CD14-positive monocyte (primary cell): ENCODE measurements around the gene ZNF408. TPM values are rescaled to one million over a fixed set of nuclear protein-coding genes. Genes with fewer than 3 reads are reported as not detected.
A peak's percentile ranks its signal among the peaks of the same experiment; 100 is the strongest.

ENCODE experiments used
- DNase-seq, 3 donors: peaks; one replicate each; pipeline ENCODE4 v3.0.0-alpha.2; 2011 to 2022
- H2AFZ ChIP-seq: 2 replicates; pipeline ENCODE4 v1.6.0; 2012; ENCODE audit warnings: mild to moderate bottlenecking, low read depth, low read length, inconsistent platforms; ENCODE audit not compliant: insufficient read depth, poor library complexity, severe bottlenecking
- H3K27ac ChIP-seq, 2 donors: 1 replicate in 1 of 2; 2 replicates in 1 of 2; pipeline ENCODE4 v1.5.1; 2012 to 2013; ENCODE audit warnings: low read length in 2 of 2, control low read depth in 1 of 2, inconsistent platforms in 1 of 2, low read depth in 1 of 2, mild to moderate bottlenecking in 1 of 2
- H3K27me3 ChIP-seq, 2 donors: one replicate each; pipeline versions ENCODE4 v1.6.0 to v1.6.1; 2011 to 2013; ENCODE audit warnings: low read length in 2 of 2; ENCODE audit not compliant: control insufficient read depth in 2 of 2, insufficient read depth in 2 of 2
- H3K36me3 ChIP-seq, 2 donors: replicated peaks in 1 of 2; 1 replicate in 1 of 2; 2 replicates in 1 of 2; pipeline versions ENCODE4 v1.5.1 to v1.6.1; 2012 to 2013; ENCODE audit warnings: low read length in 2 of 2, control low read depth in 1 of 2, inconsistent platforms in 1 of 2, mild to moderate bottlenecking in 1 of 2; ENCODE audit not compliant: insufficient read depth in 2 of 2, control insufficient read depth in 1 of 2
- H3K4me1 ChIP-seq, 2 donors: 1 replicate in 1 of 2; 2 replicates in 1 of 2; pipeline versions ENCODE4 v1.5.1 to v1.6.1; 2012 to 2013; ENCODE audit warnings: low read length in 2 of 2, control low read depth in 1 of 2, inconsistent platforms in 1 of 2, mild to moderate bottlenecking in 1 of 2, moderate library complexity in 1 of 2; ENCODE audit not compliant: insufficient read depth in 2 of 2, control insufficient read depth in 1 of 2
- H3K4me2 ChIP-seq: replicated peaks from 2 replicates; pipeline ENCODE3; 2012; ENCODE audit warnings: low read length, moderate library complexity, mild to moderate bottlenecking; ENCODE audit not compliant: poor library complexity, severe bottlenecking; ENCODE audit errors: extremely low read depth
- H3K4me3 ChIP-seq, 3 experiments: fragments of 200-600 bp in 1 of 3; sonication (generic) in 1 of 3; replicated peaks in 1 of 3; 1 replicate in 2 of 3; 2 replicates in 1 of 3; pipeline ENCODE4 v1.5.1; 2011 to 2013; ENCODE audit warnings: low read length in 3 of 3, mild to moderate bottlenecking in 3 of 3, control low read depth in 2 of 3, low read depth in 2 of 3, inconsistent platforms in 1 of 3, moderate library complexity in 1 of 3
- H3K79me2 ChIP-seq: 2 replicates; pipeline ENCODE4 v1.6.0; 2012; ENCODE audit warnings: mild to moderate bottlenecking, control low read depth, inconsistent platforms, low read length, moderate library complexity; ENCODE audit not compliant: insufficient read depth
- H3K9ac ChIP-seq: 2 replicates; pipeline ENCODE4 v1.6.0; 2017; ENCODE audit warnings: low read length, mild to moderate bottlenecking; ENCODE audit not compliant: insufficient read depth, poor library complexity, severe bottlenecking
- H3K9me3 ChIP-seq, 2 donors: replicated peaks in 1 of 2; 1 replicate in 1 of 2; 2 replicates in 1 of 2; pipeline versions ENCODE4 v1.5.1 to v1.6.1; 2012 to 2013; ENCODE audit warnings: low read length in 2 of 2, control low read depth in 1 of 2; ENCODE audit not compliant: control insufficient read depth in 1 of 2, insufficient read depth in 1 of 2
- H4K20me1 ChIP-seq: 2 replicates; pipeline ENCODE4 v1.6.0; 2012; ENCODE audit warnings: mild to moderate bottlenecking, low read length, control low read depth, moderate library complexity; ENCODE audit not compliant: insufficient read depth
- H3K27ac Mint-ChIP-seq, 7 donors: one replicate each; pipeline ENCODE4 v1.8.0; 2020; ENCODE audit warnings: mild to moderate bottlenecking in 7 of 7, mixed read lengths in 7 of 7, moderate library complexity in 6 of 7, inconsistent platforms in 2 of 7
- H3K27me3 Mint-ChIP-seq, 3 donors: one replicate each; pipeline ENCODE4 v1.8.0; 2021 to 2022; ENCODE audit warnings: low read depth in 3 of 3, mild to moderate bottlenecking in 3 of 3, mixed read lengths in 3 of 3, moderate library complexity in 3 of 3, inconsistent platforms in 1 of 3
- H3K36me3 Mint-ChIP-seq, 2 donors: one replicate each; pipeline ENCODE4 v1.8.0; 2020; ENCODE audit warnings: mixed read lengths in 2 of 2, inconsistent platforms in 1 of 2, mild to moderate bottlenecking in 1 of 2
- H3K4me1 Mint-ChIP-seq: one replicate; pipeline ENCODE4 v1.8.0; 2020; ENCODE audit warnings: mild to moderate bottlenecking, mixed read lengths
- H3K4me3 Mint-ChIP-seq, 2 donors: one replicate each; pipeline ENCODE4 v1.8.0; 2020; ENCODE audit warnings: mild to moderate bottlenecking in 2 of 2, mixed read lengths in 2 of 2, moderate library complexity in 1 of 2
- H3K9me3 Mint-ChIP-seq, 7 donors: one replicate each; pipeline ENCODE4 v1.8.0; 2020 to 2022; ENCODE audit warnings: mixed read lengths in 7 of 7, mild to moderate bottlenecking in 6 of 7, moderate library complexity in 6 of 7, inconsistent platforms in 2 of 7
- WGBS: methylation state at CpG from one replicate; pipeline ENCODE4 v1.1.5; 2013; ENCODE audit warnings: missing lambda C conversion rate; ENCODE audit not compliant: insufficient coverage; 5-methylcytosine and 5-hydroxymethylcytosine counted together
- intact Hi-C, 2 donors: fragments of 100-400 bp; cut with micrococcal nuclease; formaldehyde crosslinking; loops; one replicate each; pipeline versions ENCODE4 v1.15.0 to v1.15.1; 2023
- polyA plus RNA-seq, 3 donors: library from polyadenylated mRNA; depleted of rRNA in 1 of 3; unstranded in 2 of 3; stranded (reverse) in 1 of 3; fragments of 300-500 nt in 2 of 3; fragments of >200 nt in 1 of 3; fragmentation: Illumina TruSeq in 2 of 3; gene quantifications; 1 replicate in 2 of 3; 2 replicates in 1 of 3; pipeline ENCODE4 v1.2.3, GENCODE V29; 2012 to 2021
- TF ChIP-seq, protein P1 (sequence below): fragments of 200-600 bp; IDR thresholded peaks from one replicate; pipeline ENCODE4 v1.8.0; 2022; ENCODE audit warnings: antibody characterized with exemption, mild to moderate bottlenecking

Gene ZNF408
- polyA plus RNA-seq, 3 donors = 4.1 to 4.5 (median 4.2) TPM

DNA sequence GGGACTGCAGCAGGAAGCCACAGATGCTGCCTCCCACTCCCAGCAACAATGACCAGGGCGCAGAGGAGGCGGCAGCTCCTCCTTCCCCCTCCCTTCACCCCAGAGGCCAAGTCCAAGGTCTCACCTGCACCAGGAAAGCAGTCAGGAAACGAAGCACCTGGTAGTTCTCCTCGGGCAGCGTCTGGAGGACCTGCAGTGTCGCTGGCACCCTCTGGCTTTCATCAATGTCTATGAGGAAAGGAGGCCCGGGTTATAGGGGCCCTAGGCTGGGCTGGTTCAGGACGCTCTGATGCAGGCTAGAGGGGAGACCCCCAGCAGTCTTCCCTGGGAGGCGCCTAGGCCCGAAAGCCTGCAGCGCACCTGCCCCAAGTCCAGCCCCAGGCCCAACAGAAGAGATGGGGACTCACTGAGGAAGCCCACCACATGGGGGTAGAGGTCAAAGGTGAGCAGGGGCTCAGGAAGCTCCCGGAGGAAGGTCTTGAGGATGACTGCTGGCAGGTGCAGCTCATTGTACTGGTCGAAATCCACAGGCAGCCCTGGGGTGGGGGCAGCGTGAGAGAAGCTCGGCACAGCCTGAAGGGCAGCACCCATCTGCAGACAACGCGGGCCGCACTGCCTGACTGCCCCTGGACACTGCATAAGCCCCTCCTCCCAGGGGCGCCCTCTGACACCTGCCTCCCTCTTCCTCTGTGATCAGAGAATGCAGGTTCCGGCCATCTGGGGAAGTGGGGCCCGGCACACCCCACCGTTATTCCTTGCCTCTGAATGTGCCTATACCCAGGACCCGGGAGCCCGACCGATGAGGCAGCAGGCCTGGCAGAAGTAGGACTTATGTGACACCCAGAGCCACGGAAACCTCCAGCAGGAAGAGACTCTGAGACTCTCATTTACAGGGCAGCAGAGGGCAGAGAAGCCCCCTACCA, 21.3 kb upstream of the ZNF408 start:
- Mint-ChIP-seq H3K36me3 (peaks cover 56 to 76% of the 10 kb centered on the region in 2 donors), H3K27ac (peak overlapping the region in 2 of 7 donors; percentile 55 to 60)
- peak overlapping the region; percentile 94 to 95 for H3K27ac ChIP-seq

DNA sequence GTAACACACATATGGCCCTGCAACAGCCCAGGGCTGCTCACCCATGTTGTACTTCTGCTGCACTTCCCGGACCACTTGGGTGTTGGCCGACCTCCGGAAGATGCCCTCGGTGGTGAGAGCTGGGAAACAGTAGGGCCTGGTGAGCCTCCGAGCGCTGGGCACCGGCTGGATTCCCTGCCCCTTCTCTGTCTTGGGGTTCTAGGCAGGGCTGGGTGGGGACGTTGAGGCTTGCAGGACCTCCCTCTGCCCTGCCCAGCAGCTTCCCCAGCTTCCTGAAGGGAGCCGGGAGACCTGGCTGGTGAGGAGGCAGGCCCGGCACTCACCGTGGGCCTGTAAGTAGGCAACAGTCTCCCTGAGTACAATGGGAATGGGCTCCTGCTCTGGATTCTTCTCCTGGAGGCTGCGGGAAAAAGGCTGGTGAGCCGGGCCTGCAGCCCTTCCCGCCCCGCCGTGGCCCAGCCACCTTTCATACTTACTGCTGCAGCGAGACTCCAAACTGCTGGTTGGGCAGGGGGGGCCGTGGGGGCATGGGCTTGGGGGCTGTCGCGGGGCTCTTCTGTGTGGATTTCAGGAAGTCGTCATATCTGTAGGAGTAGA, 20.6 kb upstream of the ZNF408 start:
- intact Hi-C loops = no loop called here
- Mint-ChIP-seq H3K4me1 (peaks cover 46% of the 10 kb centered on the region), H3K27me3 (no peaks in the 10 kb centered on the region), H3K36me3 (peaks cover 56 to 82% of the 10 kb centered on the region in 2 donors), H3K4me3 (no peak overlapping the region), H3K9me3 (peaks cover 0 to 1% (median 0%) of the 10 kb centered on the region in 7 donors), H3K27ac (peak overlapping the region in 2 of 7 donors; percentile 2 to 55)
- TF ChIP-seq, protein P1, sequence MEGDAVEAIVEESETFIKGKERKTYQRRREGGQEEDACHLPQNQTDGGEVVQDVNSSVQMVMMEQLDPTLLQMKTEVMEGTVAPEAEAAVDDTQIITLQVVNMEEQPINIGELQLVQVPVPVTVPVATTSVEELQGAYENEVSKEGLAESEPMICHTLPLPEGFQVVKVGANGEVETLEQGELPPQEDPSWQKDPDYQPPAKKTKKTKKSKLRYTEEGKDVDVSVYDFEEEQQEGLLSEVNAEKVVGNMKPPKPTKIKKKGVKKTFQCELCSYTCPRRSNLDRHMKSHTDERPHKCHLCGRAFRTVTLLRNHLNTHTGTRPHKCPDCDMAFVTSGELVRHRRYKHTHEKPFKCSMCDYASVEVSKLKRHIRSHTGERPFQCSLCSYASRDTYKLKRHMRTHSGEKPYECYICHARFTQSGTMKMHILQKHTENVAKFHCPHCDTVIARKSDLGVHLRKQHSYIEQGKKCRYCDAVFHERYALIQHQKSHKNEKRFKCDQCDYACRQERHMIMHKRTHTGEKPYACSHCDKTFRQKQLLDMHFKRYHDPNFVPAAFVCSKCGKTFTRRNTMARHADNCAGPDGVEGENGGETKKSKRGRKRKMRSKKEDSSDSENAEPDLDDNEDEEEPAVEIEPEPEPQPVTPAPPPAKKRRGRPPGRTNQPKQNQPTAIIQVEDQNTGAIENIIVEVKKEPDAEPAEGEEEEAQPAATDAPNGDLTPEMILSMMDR = no peak
- Histone ChIP-seq H4K20me1 (no peaks in the 10 kb centered on the region), H3K79me2 (peaks cover 41% of the 10 kb centered on the region), H3K9me3 (no peaks in the 10 kb centered on the region), H3K4me2 (no peak overlapping the region), H3K4me1 (peaks cover 45 to 48% of the 10 kb centered on the region in 2 donors), H3K27me3 (no peaks in the 10 kb centered on the region), H3K4me3 (no peak overlapping the region), H2AFZ (no peak overlapping the region), H3K36me3 (peaks cover 54 to 68% of the 10 kb centered on the region in 2 donors), H3K27ac (peak overlapping the region in 1 of 2 donors; percentile 11), H3K9ac (no peak overlapping the region)
- WGBS = 92% methylated on average over 8 of the region's 21 CpGs
- DNase-seq = no peak

More for the DNA sequence above, 21.3 kb upstream of the ZNF408 start:
- H3K4me3 Mint-ChIP-seq = no peak overlapping the region
- DNase-seq = no peak
- H3K36me3 ChIP-seq = peaks cover 54 to 67% of the 10 kb centered on the region in 2 donors
- 92% methylated on average over 17 of the region's 26 CpGs for WGBS
- H3K9me3 Mint-ChIP-seq = peaks cover 0 to 1% (median 0%) of the 10 kb centered on the region in 7 donors
- TF ChIP-seq, protein P1 = no peak
- H3K79me2 ChIP-seq = peaks cover 41% of the 10 kb centered on the region
- H3K4me1 Mint-ChIP-seq = peaks cover 46% of the 10 kb centered on the region
- H3K9ac ChIP-seq = no peak overlapping the region
- no peaks in the 10 kb centered on the region for H3K27me3 ChIP-seq
- intact Hi-C loops = no loop called here
- no peaks in the 10 kb centered on the region for H4K20me1 ChIP-seq
- no peak overlapping the region for H2AFZ ChIP-seq
- no peaks in the 10 kb centered on the region for H3K9me3 ChIP-seq
- H3K27me3 Mint-ChIP-seq = no peaks in the 10 kb centered on the region
- H3K4me1 ChIP-seq = peaks cover 46 to 48% of the 10 kb centered on the region in 2 donors
- no peak overlapping the region for H3K4me2 ChIP-seq
- no peak overlapping the region for H3K4me3 ChIP-seq
